Duodenal mucosa (tissue), 2 donors: ENCODE data around the gene PDSS1.
A peak's percentile ranks its signal among the peaks of the same experiment; 100 is the strongest.
"Not testable (repeated sequence)": the region's sequence is repeated elsewhere in the genome, so short reads cannot be mapped to it uniquely, and the experiment has no call there.

ENCODE experiments used
- H3K27ac ChIP-seq: one replicate; pipeline ENCODE4 v1.7.0; 2013; ENCODE audit warnings: low read depth, low read length
- H3K27me3 ChIP-seq, 2 donors: one replicate each; pipeline ENCODE4 v1.7.0; 2013; ENCODE audit warnings: low read length in 2 of 2, control low read depth in 1 of 2; ENCODE audit not compliant: insufficient read depth in 2 of 2, control insufficient read depth in 1 of 2
- H3K36me3 ChIP-seq, 2 donors: one replicate each; pipeline ENCODE4 v1.7.0; 2013; ENCODE audit warnings: low read length in 2 of 2, control low read depth in 1 of 2; ENCODE audit not compliant: insufficient read depth in 2 of 2, control insufficient read depth in 1 of 2
- H3K4me1 ChIP-seq, 2 donors: one replicate each; pipeline ENCODE4 v1.7.0; 2013; ENCODE audit warnings: low read length in 2 of 2, control low read depth in 1 of 2; ENCODE audit not compliant: insufficient read depth in 2 of 2, control insufficient read depth in 1 of 2
- H3K4me3 ChIP-seq, 2 donors: one replicate each; pipeline ENCODE4 v1.7.0; 2013; ENCODE audit warnings: low read length in 2 of 2, low read depth in 1 of 2
- H3K9ac ChIP-seq, 2 donors: one replicate each; pipeline ENCODE4 v1.7.0; 2013; ENCODE audit warnings: low read length in 2 of 2, low read depth in 1 of 2
- H3K9me3 ChIP-seq, 2 donors: one replicate each; pipeline ENCODE4 v1.7.0; 2013; ENCODE audit warnings: low read length in 2 of 2, control low read depth in 1 of 2; ENCODE audit not compliant: control insufficient read depth in 1 of 2

PDSS1 gene

GRCh38 chr10:26681076-26681475 is 16.4 kb upstream of the PDSS1 start:
- H3K4me3 ChIP-seq = no peak overlapping the region
- no peaks in the 10 kb centered on the region for H3K9me3 ChIP-seq
- H3K36me3 ChIP-seq = no peaks in the 10 kb centered on the region
- H3K27me3 ChIP-seq = no peaks in the 10 kb centered on the region
- no peaks in the 10 kb centered on the region for H3K4me1 ChIP-seq
- no peak overlapping the region for H3K27ac ChIP-seq
- no peak overlapping the region for H3K9ac ChIP-seq

DNA sequence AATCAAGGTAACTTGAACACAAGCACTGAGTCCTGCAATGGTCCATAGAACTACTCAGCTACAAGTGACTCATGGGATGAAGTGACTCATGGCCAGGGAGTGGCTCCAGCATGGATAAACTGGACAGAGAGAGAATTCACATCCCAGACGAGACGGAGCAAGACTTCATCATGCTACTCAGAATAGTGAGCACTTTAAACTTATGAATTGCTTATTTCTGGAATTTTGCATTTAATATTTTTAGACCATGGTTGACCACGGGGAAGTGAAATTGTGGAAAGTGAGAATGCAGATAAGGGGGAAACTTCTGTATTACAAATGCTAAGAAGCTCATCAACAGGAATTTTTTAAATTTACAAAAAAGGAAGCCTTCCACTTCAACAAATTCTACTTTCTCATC is 15.5 kb upstream of the PDSS1 start:
- H3K4me1 ChIP-seq, H3K36me3 ChIP-seq, H3K9ac ChIP-seq, H3K9me3 ChIP-seq, H3K27me3 ChIP-seq, H3K4me3 ChIP-seq, H3K27ac ChIP-seq: not testable (repeated sequence)

GRCh38 chr10:26682931-26683330 is 14.6 kb upstream of the PDSS1 start:
- no peaks in the 10 kb centered on the region for H3K27me3 ChIP-seq
- no peaks in the 10 kb centered on the region for H3K36me3 ChIP-seq
- H3K4me1 ChIP-seq = no peaks in the 10 kb centered on the region
- no peaks in the 10 kb centered on the region for H3K9me3 ChIP-seq
- H3K4me3 ChIP-seq = no peak overlapping the region
- H3K9ac ChIP-seq = no peak overlapping the region
- no peak overlapping the region for H3K27ac ChIP-seq

DNA sequence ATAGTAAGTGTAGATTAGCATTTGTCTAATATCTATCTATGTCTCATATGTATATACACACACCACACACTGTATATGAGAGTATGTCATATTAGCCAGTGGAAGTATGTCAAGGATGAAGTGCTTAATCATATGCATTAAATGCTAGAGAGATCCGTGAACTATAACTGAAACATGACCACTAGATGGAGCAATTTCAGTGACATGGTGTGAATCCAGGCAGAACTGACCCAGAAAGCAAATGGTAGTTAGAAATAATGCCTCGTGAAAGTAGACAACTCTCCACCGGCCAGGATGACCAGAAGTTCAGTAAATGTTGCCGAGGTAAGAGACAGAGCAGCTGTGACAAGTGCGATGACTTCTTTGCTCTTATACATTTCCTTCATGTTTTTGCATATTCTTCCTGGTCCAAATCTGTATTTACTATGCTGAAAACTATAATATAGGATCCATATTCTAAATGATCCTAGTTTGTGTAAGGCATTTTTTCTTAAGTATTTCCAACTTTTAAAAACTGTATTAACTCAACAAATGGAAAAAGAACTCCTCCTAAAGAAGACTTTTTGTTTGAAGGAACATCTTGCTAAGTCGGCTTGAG is 12.7 kb upstream of the PDSS1 start:
- not testable (repeated sequence) for H3K9ac ChIP-seq, H3K36me3 ChIP-seq, H3K4me1 ChIP-seq, H3K27ac ChIP-seq, H3K9me3 ChIP-seq, H3K27me3 ChIP-seq, H3K4me3 ChIP-seq

DNA sequence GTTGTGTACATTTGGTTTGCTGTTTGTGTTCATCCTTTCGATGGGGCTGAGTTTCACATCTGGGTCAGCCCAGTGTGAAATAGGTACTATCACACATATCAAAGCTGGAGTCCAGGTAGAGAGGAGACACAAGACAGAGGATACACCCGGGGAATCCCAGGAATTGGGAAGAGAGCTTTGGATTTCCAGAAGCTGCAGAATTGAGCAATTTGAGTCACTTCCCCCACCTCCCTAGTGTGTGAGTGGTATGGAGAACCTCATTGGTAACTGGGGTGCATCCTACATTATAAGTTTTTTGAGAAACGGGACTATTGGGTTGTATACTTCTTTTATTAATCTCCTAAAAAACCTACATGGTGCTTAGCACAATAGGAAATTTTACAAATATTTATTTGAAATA is 12.1 kb upstream of the PDSS1 start:
- no peak overlapping the region for H3K4me3 ChIP-seq
- no peak overlapping the region for H3K9ac ChIP-seq
- H3K36me3 ChIP-seq = no peaks in the 10 kb centered on the region
- no peaks in the 10 kb centered on the region for H3K4me1 ChIP-seq
- H3K27ac ChIP-seq = no peak overlapping the region
- no peaks in the 10 kb centered on the region for H3K9me3 ChIP-seq
- no peaks in the 10 kb centered on the region for H3K27me3 ChIP-seq

DNA sequence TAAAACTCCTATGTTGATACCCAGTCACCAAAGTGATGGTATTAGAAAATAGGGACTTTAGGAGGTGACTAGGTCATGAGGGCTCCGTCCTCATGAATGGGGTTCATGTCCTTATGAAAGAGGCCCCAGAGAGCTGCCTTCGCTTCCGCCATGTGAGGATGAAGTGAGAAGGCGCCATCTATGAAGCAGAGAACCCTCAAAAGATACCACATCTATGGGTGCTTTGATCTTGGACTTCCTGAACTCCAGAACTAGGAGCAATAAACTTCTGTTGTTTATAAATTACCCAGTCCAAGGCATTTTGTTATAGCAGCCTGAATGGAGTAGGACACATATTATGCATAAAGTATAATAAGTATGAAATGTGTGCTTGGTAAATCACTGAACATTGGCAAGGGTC is 8.1 kb upstream of the PDSS1 start:
- H3K27ac ChIP-seq = no peak overlapping the region
- no peaks in the 10 kb centered on the region for H3K9me3 ChIP-seq
- H3K9ac ChIP-seq = no peak overlapping the region
- H3K36me3 ChIP-seq = no peaks in the 10 kb centered on the region
- no peaks in the 10 kb centered on the region for H3K27me3 ChIP-seq
- no peak overlapping the region for H3K4me3 ChIP-seq
- H3K4me1 ChIP-seq = no peaks in the 10 kb centered on the region

DNA sequence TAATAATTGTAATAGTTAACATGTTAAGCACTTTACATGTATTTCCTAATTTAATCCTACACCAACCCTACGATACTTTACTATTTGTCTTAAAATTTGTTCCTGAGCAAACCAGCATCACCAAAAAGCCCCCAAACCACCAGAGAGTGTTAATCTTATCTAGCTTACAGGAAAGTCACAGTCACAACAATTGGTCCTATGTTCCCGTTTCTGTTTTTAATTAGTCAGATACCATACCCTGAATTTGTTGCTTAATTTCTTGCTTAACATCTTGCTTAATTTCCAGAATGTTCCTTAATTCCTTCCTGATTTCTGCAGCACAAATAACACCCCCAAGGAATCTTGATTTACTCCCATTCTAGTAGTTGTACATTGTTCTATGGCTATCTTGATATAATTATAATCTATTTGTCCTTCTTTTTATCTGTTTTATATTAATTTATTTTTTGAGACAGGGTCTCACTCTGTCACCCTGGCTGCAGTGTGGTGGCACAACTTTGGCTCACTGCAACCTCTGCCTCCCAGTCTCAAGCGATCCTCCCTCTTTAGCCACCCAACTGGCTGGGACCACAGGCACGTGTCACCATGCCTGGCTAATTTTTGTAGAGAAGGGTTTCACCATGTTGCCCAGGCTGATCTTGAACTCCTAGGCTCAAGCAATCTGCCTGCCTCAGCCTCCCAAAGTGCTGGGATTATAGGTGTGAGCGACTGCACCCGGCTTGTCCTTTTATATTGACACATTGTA is 6.6 kb upstream of the PDSS1 start:
- H3K9ac ChIP-seq = no peak overlapping the region
- no peak overlapping the region for H3K4me3 ChIP-seq
- no peaks in the 10 kb centered on the region for H3K36me3 ChIP-seq
- no peaks in the 10 kb centered on the region for H3K27me3 ChIP-seq
- no peaks in the 10 kb centered on the region for H3K9me3 ChIP-seq
- H3K4me1 ChIP-seq = no peaks in the 10 kb centered on the region
- H3K27ac ChIP-seq = no peak overlapping the region

GRCh38 chr10:26694536-26694935 is 3.0 kb upstream of the PDSS1 start:
- H3K4me3 ChIP-seq, H3K36me3 ChIP-seq, H3K9me3 ChIP-seq, H3K27me3 ChIP-seq, H3K9ac ChIP-seq, H3K27ac ChIP-seq: not testable (repeated sequence)
- H3K4me1 ChIP-seq = peaks cover 6 to 17% of the 10 kb centered on the region in 2 donors

GRCh38 chr10:26696786-26697162 is 727 bp upstream of the PDSS1 start:
- peak overlapping the region; percentile 93 for H3K27ac ChIP-seq
- H3K36me3 ChIP-seq = no peaks in the 10 kb centered on the region
- H3K4me3 ChIP-seq = peak overlapping the region; percentile 71 to 86
- peaks cover 10 to 31% of the 10 kb centered on the region in 2 donors for H3K4me1 ChIP-seq
- H3K9me3 ChIP-seq = no peaks in the 10 kb centered on the region
- H3K9ac ChIP-seq = peak overlapping the region; percentile 42 to 81
- no peaks in the 10 kb centered on the region for H3K27me3 ChIP-seq

DNA sequence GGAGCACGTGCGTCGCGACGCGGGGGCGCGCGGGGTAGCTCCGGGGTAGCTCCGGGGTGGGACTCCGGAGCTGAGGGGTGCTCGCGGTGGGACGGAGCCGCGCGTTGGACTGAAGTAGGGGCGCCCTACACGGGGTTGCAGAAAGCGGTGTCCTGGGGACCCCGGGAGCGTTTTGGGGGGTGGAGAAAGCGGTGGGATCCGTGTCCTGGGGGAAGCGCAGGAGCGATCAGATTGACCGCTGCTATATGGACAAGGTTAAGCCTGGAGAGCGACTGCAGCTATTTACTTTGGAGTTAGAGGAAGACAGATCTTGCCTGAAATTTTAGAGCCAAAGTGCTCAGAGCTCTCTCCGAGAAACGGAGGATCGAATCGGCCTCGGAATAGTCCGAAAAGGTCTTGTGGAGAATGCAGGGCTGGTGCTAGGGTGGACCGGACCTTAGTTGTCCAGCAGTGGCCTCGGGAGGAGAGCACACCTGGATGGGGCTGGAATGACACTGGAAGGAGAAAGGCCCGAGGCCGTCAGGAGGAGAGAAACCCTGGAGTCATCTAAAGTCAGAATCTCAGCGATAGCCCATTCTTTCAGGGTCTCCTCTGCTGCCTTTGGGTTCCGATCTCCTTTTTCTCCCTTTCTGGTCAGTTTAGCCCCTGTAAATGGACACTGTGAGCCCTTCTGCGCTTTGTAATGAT is 564 bp downstream of the PDSS1 start:
- Histone ChIP-seq H3K9ac (peak overlapping the region; percentile 76 to 81), H3K36me3 (no peaks in the 10 kb centered on the region), H3K9me3 (no peaks in the 10 kb centered on the region), H3K27me3 (no peaks in the 10 kb centered on the region), H3K27ac (peak overlapping the region; percentile 93), H3K4me3 (peak overlapping the region; percentile 71 to 86), H3K4me1 (peaks cover 10 to 32% of the 10 kb centered on the region in 2 donors)
